ENCODE measurements around the gene CACHD1.
A peak's percentile ranks its signal among the peaks of the same experiment; 100 is the strongest.

Gene CACHD1

DNA sequence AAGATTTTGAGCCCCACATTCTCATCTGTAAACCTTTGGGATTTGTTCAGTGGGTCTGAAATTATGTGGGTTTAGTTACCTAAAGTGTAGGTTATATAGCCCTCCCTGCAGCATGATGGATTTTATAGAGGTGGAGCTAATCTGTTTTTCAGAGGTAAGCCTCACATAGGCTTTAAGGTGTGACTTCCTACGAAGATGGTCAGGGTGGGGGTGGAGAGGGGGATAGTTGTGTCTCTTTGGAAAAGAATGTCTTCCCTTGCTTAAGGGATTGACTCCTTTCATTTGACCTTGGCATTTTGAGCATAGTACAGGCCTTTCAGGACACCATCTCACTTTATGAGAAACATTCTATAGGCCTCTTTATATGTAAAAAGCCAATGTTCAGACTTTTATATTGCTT is 3.4 kb downstream of the CACHD1 start:
- H3K4me1 ChIP-seq (ENCODE audit: control insufficient read depth, insufficient read depth, low read length): peaks cover 19% of the 10 kb centered on the region
- no peaks in the 10 kb centered on the region for H3K36me3 ChIP-seq (ENCODE audit: control insufficient read depth, insufficient read depth, low read length, severe bottlenecking)
- DNase-seq (ENCODE audit: low read depth): no peak
- no peaks in the 10 kb centered on the region for H3K9me3 ChIP-seq (ENCODE audit: control insufficient read depth, low read length)
- no peak overlapping the region for H3K4me3 ChIP-seq (ENCODE audit: low read length)
- H3K9ac ChIP-seq (ENCODE audit: low read length): no peak overlapping the region
- H3K27me3 ChIP-seq (replicated peaks; ENCODE audit: control insufficient read depth, insufficient read depth, low read length): no peaks in the 10 kb centered on the region

DNA sequence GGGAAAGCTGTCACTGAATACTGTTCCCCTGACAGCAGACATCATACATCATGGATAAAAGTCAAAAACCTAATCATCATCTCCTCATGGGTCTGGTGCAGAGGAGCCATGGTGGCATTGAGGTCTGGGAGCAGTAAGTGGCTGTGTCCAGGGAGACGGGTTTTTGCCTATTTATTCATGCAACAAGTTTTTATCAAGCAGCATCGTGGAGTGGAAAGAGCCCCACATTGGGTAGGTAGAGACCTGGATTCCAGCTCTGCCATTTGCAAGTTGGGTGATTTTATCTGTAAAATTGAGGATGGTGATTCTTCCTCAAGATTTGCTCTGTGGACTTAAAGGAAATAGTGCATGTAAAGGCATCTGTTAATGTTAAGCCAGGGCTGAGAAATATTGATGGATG is 4.2 kb downstream of the CACHD1 start:
- Histone ChIP-seq H3K9me3 (ENCODE audit: control insufficient read depth, low read length) (no peaks in the 10 kb centered on the region), H3K9ac (ENCODE audit: low read length) (no peak overlapping the region), H3K4me3 (ENCODE audit: low read length) (no peak overlapping the region), H3K4me1 (ENCODE audit: control insufficient read depth, insufficient read depth, low read length) (peaks cover 19% of the 10 kb centered on the region), H3K27me3 (replicated peaks; ENCODE audit: control insufficient read depth, insufficient read depth, low read length) (no peaks in the 10 kb centered on the region), H3K36me3 (ENCODE audit: control insufficient read depth, insufficient read depth, low read length, severe bottlenecking) (no peaks in the 10 kb centered on the region)
- no peak for DNase-seq (ENCODE audit: low read depth)

DNA sequence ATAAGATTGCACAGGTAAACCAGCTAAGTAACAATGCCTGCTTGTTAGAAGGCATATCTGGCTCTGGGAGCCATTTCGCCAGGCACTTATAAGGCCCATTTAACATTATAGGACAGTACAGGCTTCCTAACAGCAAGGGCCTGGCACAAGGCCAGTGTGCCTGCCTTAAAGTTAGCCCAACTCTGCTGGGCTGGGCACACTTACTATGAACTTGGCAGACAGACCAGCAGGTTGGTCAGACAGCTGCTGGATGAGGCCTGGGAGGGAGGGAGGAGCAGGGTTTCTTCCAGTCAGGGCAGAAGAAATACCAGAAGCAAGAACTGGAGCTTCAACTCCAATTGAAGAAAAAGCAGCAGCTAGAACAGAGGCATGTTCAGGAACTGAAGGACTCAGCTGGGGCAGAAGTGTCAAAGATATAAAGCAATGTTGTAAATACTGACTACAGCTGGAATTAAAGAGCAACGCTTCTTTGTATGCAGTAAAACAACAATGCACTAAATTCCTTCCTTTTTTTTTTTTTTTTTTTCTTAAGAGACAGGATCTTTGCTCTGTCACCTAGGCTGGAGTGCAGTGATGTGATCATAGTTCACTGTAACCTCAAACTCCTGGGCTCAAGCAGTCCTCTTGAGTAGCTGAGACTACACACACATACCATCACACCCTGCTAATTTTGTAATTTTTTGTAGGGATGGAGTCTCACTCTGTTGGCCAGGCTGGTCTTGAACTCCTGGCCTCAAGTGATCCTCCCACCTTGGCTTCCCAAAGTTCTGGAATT is 4.9 kb downstream of the CACHD1 start:
- Histone ChIP-seq H3K4me3 (ENCODE audit: low read length) (no peak overlapping the region), H3K9ac (ENCODE audit: low read length) (no peak overlapping the region), H3K36me3 (ENCODE audit: control insufficient read depth, insufficient read depth, low read length, severe bottlenecking) (no peaks in the 10 kb centered on the region), H3K4me1 (ENCODE audit: control insufficient read depth, insufficient read depth, low read length) (peaks cover 16% of the 10 kb centered on the region), H3K9me3 (ENCODE audit: control insufficient read depth, low read length) (no peaks in the 10 kb centered on the region), H3K27me3 (replicated peaks; ENCODE audit: control insufficient read depth, insufficient read depth, low read length) (no peaks in the 10 kb centered on the region)
- DNase-seq (ENCODE audit: low read depth): peak; percentile 29

DNA sequence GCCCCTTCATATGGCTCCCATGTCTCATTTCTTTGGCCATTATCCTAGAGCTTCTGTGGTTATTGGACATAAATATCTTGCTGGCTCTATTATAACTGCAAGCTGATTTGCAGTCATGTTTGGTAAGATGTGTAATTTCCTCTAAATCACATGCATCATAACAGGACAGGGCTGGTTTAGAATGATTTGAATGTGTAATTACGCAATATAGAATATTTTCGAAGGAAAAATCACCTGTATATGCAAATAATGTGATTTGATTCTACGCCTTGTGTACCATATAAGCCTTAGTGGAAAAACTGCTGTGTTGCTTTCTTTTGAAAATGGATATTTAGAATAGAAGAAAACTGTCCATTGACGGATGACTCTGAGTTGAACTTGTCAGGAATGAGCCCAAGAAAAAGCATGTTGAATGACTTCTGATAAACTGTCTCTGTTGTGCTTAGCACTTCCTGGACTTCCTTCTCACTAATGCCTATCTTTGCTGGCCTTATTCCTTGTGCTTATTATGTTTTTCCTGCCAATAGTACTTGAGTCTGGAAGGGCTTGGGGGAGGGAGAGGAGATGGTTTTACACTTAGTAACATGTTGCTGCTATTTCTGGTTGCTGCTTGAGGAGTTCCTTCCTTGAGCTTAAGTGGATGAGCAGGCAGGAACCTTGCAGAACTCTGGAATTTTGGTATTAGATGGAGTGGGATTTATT is 6.5 kb downstream of the CACHD1 start:
- DNase-seq (ENCODE audit: low read depth): peak; percentile 58
- Histone ChIP-seq H3K36me3 (ENCODE audit: control insufficient read depth, insufficient read depth, low read length, severe bottlenecking) (no peaks in the 10 kb centered on the region), H3K9ac (ENCODE audit: low read length) (no peak overlapping the region), H3K4me1 (ENCODE audit: control insufficient read depth, insufficient read depth, low read length) (peaks cover 20% of the 10 kb centered on the region), H3K27me3 (replicated peaks; ENCODE audit: control insufficient read depth, insufficient read depth, low read length) (no peaks in the 10 kb centered on the region), H3K4me3 (ENCODE audit: low read length) (no peak overlapping the region), H3K9me3 (ENCODE audit: control insufficient read depth, low read length) (no peaks in the 10 kb centered on the region)

DNA sequence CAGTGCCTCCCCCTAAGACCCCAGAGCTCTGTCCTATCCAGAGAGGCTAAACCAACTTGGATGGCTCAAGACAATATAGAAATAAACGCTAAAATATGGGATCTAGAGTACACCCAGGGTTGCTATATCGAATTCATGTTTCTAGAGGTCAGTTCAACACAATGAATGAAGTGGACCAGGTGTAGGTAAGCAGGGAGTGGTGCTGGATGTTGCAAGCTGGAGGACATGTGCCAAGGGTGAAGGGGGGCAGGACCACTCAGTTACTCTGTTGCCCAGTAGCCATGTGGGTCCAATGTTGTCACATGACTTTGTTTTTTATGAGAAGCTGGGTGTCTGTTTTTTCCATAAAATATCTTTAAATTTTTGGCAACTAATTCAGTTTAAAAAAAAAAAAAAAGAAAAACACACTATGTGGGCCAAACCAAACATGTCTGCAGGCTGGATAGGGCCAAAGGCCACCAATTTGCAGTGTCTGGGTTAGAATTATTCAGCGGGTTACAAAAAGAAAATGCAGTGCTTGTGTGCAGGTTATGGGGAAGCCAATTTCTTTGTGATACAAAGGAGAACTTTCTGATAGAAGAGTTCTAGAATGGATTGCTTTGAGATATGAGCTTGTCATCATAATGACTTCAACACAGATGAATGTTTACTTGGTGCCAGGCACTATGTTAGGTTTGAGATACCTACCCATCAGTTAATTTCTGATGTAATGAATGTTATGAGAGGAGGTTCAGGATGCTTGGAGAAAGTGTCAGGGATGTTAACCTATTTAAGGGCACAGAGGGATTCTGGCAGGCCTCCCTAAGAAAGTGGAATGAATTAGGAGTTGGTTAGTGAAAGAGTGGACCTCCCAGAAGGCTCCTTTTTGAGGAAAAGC is 8.9 kb downstream of the CACHD1 start:
- no peaks in the 10 kb centered on the region for H3K27me3 ChIP-seq (replicated peaks; ENCODE audit: control insufficient read depth, insufficient read depth, low read length)
- H3K9me3 ChIP-seq (ENCODE audit: control insufficient read depth, low read length): no peaks in the 10 kb centered on the region
- H3K4me1 ChIP-seq (ENCODE audit: control insufficient read depth, insufficient read depth, low read length): peaks cover 22% of the 10 kb centered on the region
- H3K9ac ChIP-seq (ENCODE audit: low read length): no peak overlapping the region
- no peak for DNase-seq (ENCODE audit: low read depth)
- no peak overlapping the region for H3K4me3 ChIP-seq (ENCODE audit: low read length)
- no peaks in the 10 kb centered on the region for H3K36me3 ChIP-seq (ENCODE audit: control insufficient read depth, insufficient read depth, low read length, severe bottlenecking)

DNA sequence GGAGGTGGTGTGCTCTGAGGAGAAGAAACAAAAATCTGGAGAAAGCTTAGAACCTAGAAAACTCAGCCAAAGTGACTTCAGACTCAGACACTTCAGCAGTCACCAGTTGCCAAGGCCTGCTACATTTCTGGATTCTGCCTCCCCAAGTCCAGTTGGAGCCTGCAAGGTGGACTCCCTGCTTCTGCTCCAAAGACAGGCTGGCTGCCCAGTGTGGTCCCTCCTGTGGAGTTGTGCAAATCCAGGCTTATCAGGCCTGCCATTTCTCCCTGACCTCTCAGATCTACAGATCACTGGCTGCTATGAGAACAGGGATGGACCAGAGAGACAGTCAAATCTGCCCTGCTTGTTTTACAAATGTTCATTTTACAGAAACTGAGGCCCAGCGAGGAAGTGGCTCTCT is 9.9 kb downstream of the CACHD1 start:
- H3K9ac ChIP-seq (ENCODE audit: low read length): no peak overlapping the region
- DNase-seq (ENCODE audit: low read depth): no peak
- H3K36me3 ChIP-seq (ENCODE audit: control insufficient read depth, insufficient read depth, low read length, severe bottlenecking): no peaks in the 10 kb centered on the region
- no peaks in the 10 kb centered on the region for H3K9me3 ChIP-seq (ENCODE audit: control insufficient read depth, low read length)
- H3K4me3 ChIP-seq (ENCODE audit: low read length): no peak overlapping the region
- H3K27me3 ChIP-seq (replicated peaks; ENCODE audit: control insufficient read depth, insufficient read depth, low read length): no peaks in the 10 kb centered on the region
- peaks cover 22% of the 10 kb centered on the region for H3K4me1 ChIP-seq (ENCODE audit: control insufficient read depth, insufficient read depth, low read length)

DNA sequence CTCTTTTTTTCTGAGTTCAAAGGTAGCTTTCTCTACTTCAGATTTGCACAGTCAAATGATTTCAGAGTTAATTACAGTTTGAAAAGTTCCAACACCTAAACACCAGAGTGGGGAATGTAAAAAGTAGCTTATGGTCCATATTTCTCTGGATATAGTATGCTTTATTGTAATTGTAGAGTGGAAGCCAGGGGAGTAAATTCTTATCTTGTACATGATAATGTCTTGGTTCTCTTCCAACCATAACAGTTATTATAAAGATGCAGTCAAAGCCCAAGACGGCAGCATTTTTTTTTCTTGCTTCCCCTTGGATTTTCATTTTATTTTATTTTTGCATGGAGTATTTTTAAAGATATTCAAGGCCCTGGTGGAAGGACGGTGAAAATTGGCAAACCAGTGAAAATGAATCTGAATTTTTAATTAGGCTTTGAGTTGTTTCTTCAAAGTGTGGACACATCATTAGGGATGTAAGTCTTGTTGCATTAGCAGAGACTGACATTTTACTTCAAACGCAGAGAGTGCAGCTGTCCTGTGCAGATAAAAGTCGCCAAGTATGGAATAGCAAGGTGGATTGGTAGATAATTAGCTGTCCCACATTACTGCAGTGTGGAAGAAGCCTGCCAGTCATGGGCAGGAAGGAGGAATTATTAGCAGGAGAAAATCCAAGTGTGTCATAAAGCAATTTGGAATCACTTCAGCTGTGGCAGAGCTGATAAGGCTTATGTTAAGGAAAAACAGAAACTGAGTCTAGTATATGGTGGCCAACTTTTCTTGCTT is 11.3 kb downstream of the CACHD1 start:
- Histone ChIP-seq H3K4me1 (ENCODE audit: control insufficient read depth, insufficient read depth, low read length) (peaks cover 18% of the 10 kb centered on the region), H3K27me3 (replicated peaks; ENCODE audit: control insufficient read depth, insufficient read depth, low read length) (no peaks in the 10 kb centered on the region), H3K36me3 (ENCODE audit: control insufficient read depth, insufficient read depth, low read length, severe bottlenecking) (no peaks in the 10 kb centered on the region), H3K9me3 (ENCODE audit: control insufficient read depth, low read length) (no peaks in the 10 kb centered on the region), H3K4me3 (ENCODE audit: low read length) (no peak overlapping the region), H3K9ac (ENCODE audit: low read length) (no peak overlapping the region)
- DNase-seq (ENCODE audit: low read depth): no peak

DNA sequence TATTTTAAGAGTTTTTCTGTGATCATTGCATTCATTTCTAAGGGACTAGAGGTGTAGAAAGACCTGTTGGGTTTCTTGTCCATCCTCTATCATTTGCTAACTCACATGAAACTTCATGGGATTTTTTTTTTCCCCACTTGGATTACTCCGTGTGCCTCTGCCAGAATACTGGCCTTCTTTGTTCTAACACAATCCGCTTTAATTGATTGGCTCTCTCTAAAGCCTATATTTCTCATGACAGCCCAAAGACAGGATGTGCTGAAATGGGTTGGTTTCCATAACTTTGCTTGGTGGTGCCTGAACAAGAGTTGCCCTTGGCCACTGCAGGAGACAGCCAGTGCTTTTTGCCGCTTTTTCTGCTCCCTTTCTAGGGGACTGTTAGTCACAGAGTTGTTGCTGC is 12.2 kb downstream of the CACHD1 start:
- no peak for DNase-seq (ENCODE audit: low read depth)
- H3K4me3 ChIP-seq (ENCODE audit: low read length): no peak overlapping the region
- no peaks in the 10 kb centered on the region for H3K36me3 ChIP-seq (ENCODE audit: control insufficient read depth, insufficient read depth, low read length, severe bottlenecking)
- no peaks in the 10 kb centered on the region for H3K27me3 ChIP-seq (replicated peaks; ENCODE audit: control insufficient read depth, insufficient read depth, low read length)
- H3K4me1 ChIP-seq (ENCODE audit: control insufficient read depth, insufficient read depth, low read length): peaks cover 8% of the 10 kb centered on the region
- no peaks in the 10 kb centered on the region for H3K9me3 ChIP-seq (ENCODE audit: control insufficient read depth, low read length)
- H3K9ac ChIP-seq (ENCODE audit: low read length): no peak overlapping the region

DNA sequence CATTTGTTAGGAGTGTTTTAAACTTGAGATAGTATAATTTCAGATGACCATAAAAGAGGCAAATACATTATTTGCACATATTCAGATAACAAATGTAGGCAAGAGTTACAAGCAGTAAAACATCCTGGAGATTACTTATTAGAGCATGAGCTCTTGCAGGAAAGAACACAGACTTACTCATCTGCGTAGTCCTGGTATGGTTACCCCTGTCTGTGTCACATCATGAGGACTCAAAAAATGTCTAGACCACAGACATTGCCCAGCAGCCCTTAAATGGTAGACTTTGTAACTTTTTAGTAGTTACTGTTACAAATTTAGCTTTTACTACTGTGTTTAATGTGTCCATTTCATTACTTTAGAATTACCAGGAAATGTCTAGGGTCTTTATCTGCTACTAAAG is 12.8 kb downstream of the CACHD1 start:
- peaks cover 7% of the 10 kb centered on the region for H3K4me1 ChIP-seq (ENCODE audit: control insufficient read depth, insufficient read depth, low read length)
- no peaks in the 10 kb centered on the region for H3K27me3 ChIP-seq (replicated peaks; ENCODE audit: control insufficient read depth, insufficient read depth, low read length)
- H3K4me3 ChIP-seq (ENCODE audit: low read length): no peak overlapping the region
- H3K36me3 ChIP-seq (ENCODE audit: control insufficient read depth, insufficient read depth, low read length, severe bottlenecking): no peaks in the 10 kb centered on the region
- H3K9me3 ChIP-seq (ENCODE audit: control insufficient read depth, low read length): no peaks in the 10 kb centered on the region
- no peak overlapping the region for H3K9ac ChIP-seq (ENCODE audit: low read length)
- no peak for DNase-seq (ENCODE audit: low read depth)

DNA sequence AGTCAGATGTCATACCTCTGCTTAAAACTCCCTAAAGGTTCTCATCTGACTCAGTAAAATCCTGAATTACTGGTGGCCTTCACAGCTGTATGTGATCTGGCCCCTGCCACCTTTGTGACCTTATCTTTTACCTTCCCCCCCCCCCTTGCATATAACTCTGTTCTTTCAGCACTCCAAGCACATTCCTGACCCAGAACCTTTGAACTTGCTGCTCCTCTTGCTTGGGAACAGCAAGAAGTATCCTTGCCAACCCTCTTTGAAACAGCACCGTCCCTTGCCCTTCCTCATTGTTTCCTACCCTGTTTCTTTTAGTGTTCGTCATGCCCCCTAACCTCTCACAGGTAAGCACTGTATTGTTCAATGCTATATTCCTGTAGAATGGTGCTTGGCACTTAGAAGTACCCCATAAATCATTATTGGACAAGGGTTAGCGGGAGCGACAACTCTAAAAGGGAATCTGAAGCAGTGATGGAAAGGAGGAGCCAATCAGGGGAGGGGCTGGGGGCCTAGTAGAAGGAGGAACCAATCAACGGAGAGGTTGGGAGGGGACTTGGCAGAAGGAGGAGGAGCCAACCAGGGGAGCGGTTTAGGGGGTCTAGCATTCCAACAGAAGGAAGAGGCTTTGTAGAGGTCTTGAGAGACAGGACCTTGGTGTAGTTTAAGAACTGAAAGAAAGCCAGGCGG is 13.9 kb downstream of the CACHD1 start:
- Histone ChIP-seq H3K9ac (ENCODE audit: low read length) (no peak overlapping the region), H3K4me1 (ENCODE audit: control insufficient read depth, insufficient read depth, low read length) (peaks cover 7% of the 10 kb centered on the region), H3K9me3 (ENCODE audit: control insufficient read depth, low read length) (no peaks in the 10 kb centered on the region), H3K27me3 (replicated peaks; ENCODE audit: control insufficient read depth, insufficient read depth, low read length) (no peaks in the 10 kb centered on the region), H3K4me3 (ENCODE audit: low read length) (no peak overlapping the region), H3K36me3 (ENCODE audit: control insufficient read depth, insufficient read depth, low read length, severe bottlenecking) (no peaks in the 10 kb centered on the region)
- DNase-seq (ENCODE audit: low read depth): no peak

All from adipocyte (in vitro differentiated cells).